Prostate gland (tissue), 2 donors: ENCODE measurements around the gene ITSN1. TPM values are rescaled to one million over a fixed set of nuclear protein-coding genes. Genes with fewer than 3 reads are reported as not detected.

Source experiments
- DNase-seq: peaks from one replicate; pipeline ENCODE4 v3.0.0-alpha.2; 2019; ENCODE audit warnings: low spot score
- H3K27ac ChIP-seq, 2 donors: fragments of 200-600 bp; sonication (generic); 2 replicates each; pipeline ENCODE4 v1.5.1; 2017 to 2019
- H3K27me3 ChIP-seq: fragments of 200-600 bp; sonication (generic); replicated peaks from 2 replicates; pipeline ENCODE4 v1.5.1; 2019; ENCODE audit not compliant: insufficient read depth
- H3K36me3 ChIP-seq, 2 donors: fragments of 200-600 bp; sonication (generic); 1 replicate in 1 of 2; 2 replicates in 1 of 2; pipeline versions ENCODE4 v1.5.1 to v1.8.1; 2017 to 2019
- H3K4me1 ChIP-seq: fragments of 200-600 bp; sonication (generic); replicated peaks from 2 replicates; pipeline ENCODE4 v1.5.1; 2019
- H3K4me3 ChIP-seq, 2 donors: fragments of 200-600 bp; sonication (generic); 2 replicates each; pipeline ENCODE4 v1.5.1; 2017 to 2019
- H3K9me3 ChIP-seq: fragments of 200-600 bp; sonication (generic); 2 replicates; pipeline ENCODE4 v1.5.1; 2017
- CTCF ChIP-seq, 4 experiments: fragments of 200-600 bp in 2 of 4; fragments of 450-650 bp in 2 of 4; sonication (generic) in 2 of 4; IDR thresholded peaks; 1 replicate in 3 of 4; 2 replicates in 1 of 4; pipeline ENCODE4 v1.5.1; 2016 to 2019; ENCODE audit warnings: antibody characterized with exemption in 4 of 4, mild to moderate bottlenecking in 2 of 4, moderate library complexity in 2 of 4
- POLR2A ChIP-seq: fragments of 450-650 bp; IDR thresholded peaks from one replicate; pipeline ENCODE4 v1.6.1; 2016; ENCODE audit warnings: antibody characterized with exemption, mild to moderate bottlenecking
- POLR2AphosphoS5 ChIP-seq: sonication (generic); formaldehyde crosslinking; IDR thresholded peaks from one replicate; pipeline ENCODE4 v1.6.1; 2017; ENCODE audit warnings: antibody characterized with exemption
- WGBS: methylation state at CpG from one replicate; pipeline ENCODE4 v1.1.5; 2018; 5-methylcytosine and 5-hydroxymethylcytosine counted together
- intact Hi-C: fragments of 100-400 bp; cut with DNase I; formaldehyde crosslinking; loops from one replicate; pipeline ENCODE4 v1.14.2; 2022
- total RNA-seq, 2 donors: library from RNA; depleted of rRNA; stranded (reverse); fragments of >200 nt; gene quantifications; one replicate each; pipeline ENCODE4 v1.1.0, GENCODE V29; 2016

ITSN1 gene
- total RNA-seq, 2 donors from 2014 or later, result 14.8 to 44.9 TPM

- Histone ChIP-seq H3K9me3 (no peaks in the 10 kb centered on the region), H3K4me1 (no peaks in the 10 kb centered on the region), H3K4me3 (no peak overlapping the region), H3K27ac (no peak overlapping the region), H3K27me3 (no peaks in the 10 kb centered on the region), H3K36me3 (no peaks in the 10 kb centered on the region)
- intact Hi-C loops, result no loop called here
- no peak for DNase-seq
- WGBS, result 92% methylated on average over 20 of the region's 20 CpGs
- TF ChIP-seq POLR2AphosphoS5, result no peak
- TF ChIP-seq CTCF (IDR thresholded peaks at IDR 0.05), result no peak
- no peak for TF ChIP-seq POLR2A
Measured at GRCh38 chr21:33875026-33875695, 232.9 kb downstream of the ITSN1 start.

GRCh38 chr21:33878824-33879223 is 236.5 kb downstream of the ITSN1 start:
- 89% methylated on average over 6 of the region's 6 CpGs for WGBS
- TF ChIP-seq POLR2A, result no peak
- TF ChIP-seq POLR2AphosphoS5, result no peak
- TF ChIP-seq CTCF (IDR thresholded peaks at IDR 0.05), result no peak
- no peak for DNase-seq
- Histone ChIP-seq H3K27me3 (no peaks in the 10 kb centered on the region), H3K36me3 (no peaks in the 10 kb centered on the region), H3K27ac (no peak overlapping the region), H3K9me3 (no peaks in the 10 kb centered on the region), H3K4me3 (no peak overlapping the region), H3K4me1 (no peaks in the 10 kb centered on the region)
- intact Hi-C loops, result no loop called here

GRCh38 chr21:33880626-33881025 is 238.3 kb downstream of the ITSN1 start:
- Histone ChIP-seq H3K4me3 (no peak overlapping the region), H3K27me3 (no peaks in the 10 kb centered on the region), H3K4me1 (no peaks in the 10 kb centered on the region), H3K9me3 (no peaks in the 10 kb centered on the region), H3K36me3 (no peaks in the 10 kb centered on the region), H3K27ac (no peak overlapping the region)
- intact Hi-C loops, result no loop called here
- TF ChIP-seq POLR2A (no peak), POLR2AphosphoS5 (no peak), CTCF (IDR thresholded peaks at IDR 0.05) (no peak)
- DNase-seq, result no peak
- 92% methylated on average over 10 of the region's 13 CpGs for WGBS

- WGBS, result 88% methylated on average over 9 of the region's 9 CpGs
- H3K4me3 ChIP-seq, result no peak overlapping the region
- TF ChIP-seq POLR2A (no peak), CTCF (IDR thresholded peaks at IDR 0.05) (no peak), POLR2AphosphoS5 (no peak)
- intact Hi-C loops, result no loop called here
- no peaks in the 10 kb centered on the region for H3K9me3 ChIP-seq
- no peaks in the 10 kb centered on the region for H3K4me1 ChIP-seq
- no peak for DNase-seq
- H3K27ac ChIP-seq, result no peak overlapping the region
- H3K36me3 ChIP-seq, result no peaks in the 10 kb centered on the region
- no peaks in the 10 kb centered on the region for H3K27me3 ChIP-seq
Measured at GRCh38 chr21:33881689-33882440, 239.6 kb downstream of the ITSN1 start.

GRCh38 chr21:33883118-33883517 is 240.8 kb downstream of the ITSN1 start:
- no peaks in the 10 kb centered on the region for H3K36me3 ChIP-seq
- no peaks in the 10 kb centered on the region for H3K27me3 ChIP-seq
- WGBS, result 89% methylated on average over 12 of the region's 12 CpGs
- no peak for TF ChIP-seq CTCF (IDR thresholded peaks at IDR 0.05)
- TF ChIP-seq POLR2A, result no peak
- TF ChIP-seq POLR2AphosphoS5, result no peak
- no peak overlapping the region for H3K27ac ChIP-seq
- no peak overlapping the region for H3K4me3 ChIP-seq
- no peaks in the 10 kb centered on the region for H3K4me1 ChIP-seq
- H3K9me3 ChIP-seq, result no peaks in the 10 kb centered on the region
- intact Hi-C loops, result no loop called here
- DNase-seq, result no peak
